HL-60/S4 treated with phorbol 12-myristate 13-acetate at 8.2 ng/mL for 4 days and 3 days (cell line): ENCODE data around the gene CHST3.

Experiments
- in situ Hi-C: fragments of 300-500 bp; cut with MboI; formaldehyde crosslinking; loops from 2 replicates; pipeline ENCODE4 v1.15.0; 2022; ENCODE audit warnings: low sequenced_read_pairs

CHST3 gene

DNA sequence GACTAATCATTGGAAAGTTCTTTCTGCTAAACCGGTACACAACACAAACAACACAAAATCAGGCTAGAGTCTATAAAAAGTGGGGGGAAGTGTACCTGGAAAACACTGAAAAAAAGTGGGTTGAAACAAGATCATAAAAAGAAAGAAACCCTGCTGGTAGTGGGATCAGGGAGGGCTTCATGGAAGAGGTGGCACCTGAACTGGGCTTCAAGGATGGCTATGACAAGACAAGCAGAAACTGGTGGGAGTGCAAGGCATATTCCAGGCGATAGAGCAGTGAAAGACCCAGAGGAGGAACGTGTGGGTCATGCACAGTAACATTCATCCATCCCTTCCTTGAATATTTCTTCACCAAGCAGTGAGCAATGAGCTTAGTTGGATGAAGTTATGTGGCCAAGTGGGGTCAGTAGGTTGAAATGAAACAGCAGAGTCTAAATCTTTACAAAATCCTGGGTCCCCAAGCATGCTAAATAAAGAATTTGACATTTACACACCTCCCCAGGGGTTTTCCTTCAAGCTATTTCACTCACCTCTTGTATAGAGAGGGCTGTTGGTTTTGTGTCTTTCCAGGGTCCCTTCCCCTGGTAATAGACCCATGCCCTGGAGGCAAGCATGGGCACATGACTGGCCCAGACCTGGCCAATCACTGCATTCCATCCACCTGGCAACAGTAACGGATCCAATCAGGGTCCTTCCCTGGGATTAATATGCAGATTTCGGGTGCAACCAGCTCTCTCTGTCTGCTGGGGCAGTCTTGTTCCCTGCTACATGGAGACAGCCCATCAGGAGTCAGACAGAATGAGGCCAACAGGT lies 86.0 kb downstream of the CHST3 start:
- in situ Hi-C loops = no loop called here

DNA sequence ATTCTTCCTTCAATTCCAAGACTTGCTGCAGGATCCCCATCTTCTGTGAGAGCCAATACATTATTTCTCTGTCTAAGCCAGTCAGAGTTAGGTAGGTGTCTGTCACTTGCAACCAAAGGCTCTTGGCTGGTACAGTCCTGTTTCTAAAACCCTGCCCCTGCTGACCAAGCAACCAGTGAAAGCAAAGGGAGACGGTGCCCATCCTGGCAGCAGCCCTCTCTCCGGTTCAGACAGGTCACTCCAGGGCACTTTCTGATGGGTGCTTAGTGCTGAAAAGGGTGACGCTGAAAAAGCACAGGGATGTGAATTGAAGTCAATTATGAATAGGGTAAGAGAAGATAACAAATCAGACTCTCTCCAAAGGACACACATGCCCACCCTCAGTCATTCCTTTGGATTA lies 86.7 kb downstream of the CHST3 start:
- in situ Hi-C loops = no loop called here

DNA sequence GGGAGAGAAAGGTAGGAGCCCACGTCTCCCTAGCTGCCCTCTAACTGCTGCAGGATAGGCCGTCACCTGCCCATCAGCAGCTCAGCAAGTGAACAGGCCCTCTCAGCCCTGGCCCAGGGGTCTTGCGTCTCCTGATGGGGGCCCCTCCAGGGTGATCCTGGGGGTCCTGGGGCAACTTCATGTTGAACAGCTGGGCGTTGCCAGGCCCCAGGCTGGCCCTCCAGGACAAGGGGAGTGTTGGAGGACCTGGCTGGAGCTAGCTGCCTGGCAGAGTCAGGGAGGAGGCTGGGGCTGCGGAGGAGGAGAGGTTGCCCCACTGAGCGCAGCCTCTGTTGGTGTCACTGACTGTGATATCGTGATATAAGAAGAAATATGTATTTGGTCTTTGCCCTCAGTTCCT lies 89.5 kb downstream of the CHST3 start:
- in situ Hi-C loops = no loop called here

DNA sequence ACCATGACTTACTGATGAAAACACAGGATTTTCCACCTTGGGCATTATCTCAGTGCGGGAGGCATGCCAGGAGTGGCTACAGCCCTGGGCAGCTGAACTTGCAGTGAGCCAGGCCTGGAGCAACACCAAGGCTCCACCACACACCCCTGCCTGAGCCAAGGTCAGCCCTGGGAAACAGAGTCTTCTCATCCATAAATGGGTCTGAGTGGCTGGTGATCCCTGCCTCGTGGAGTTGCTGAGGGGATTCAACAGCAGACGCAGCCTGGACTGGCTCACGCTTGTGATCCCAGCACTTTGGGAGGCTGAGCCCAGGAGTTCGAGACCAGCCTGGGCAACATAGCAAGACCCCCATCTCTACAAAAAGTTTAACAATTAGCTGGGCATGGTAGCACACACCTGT lies 91.9 kb downstream of the CHST3 start:
- in situ Hi-C loops = no loop called here

GRCh38 chr10:72056932-72057751 lies 92.9 kb downstream of the CHST3 start:
- in situ Hi-C loops = no loop called here

GRCh38 chr10:72058347-72058898 lies 94.2 kb downstream of the CHST3 start:
- in situ Hi-C loops = no loop called here

GRCh38 chr10:72058989-72059842 lies 95.0 kb downstream of the CHST3 start:
- in situ Hi-C loops = no loop called here

GRCh38 chr10:72059843-72060822 lies 95.9 kb downstream of the CHST3 start:
- in situ Hi-C loops = no loop called here

DNA sequence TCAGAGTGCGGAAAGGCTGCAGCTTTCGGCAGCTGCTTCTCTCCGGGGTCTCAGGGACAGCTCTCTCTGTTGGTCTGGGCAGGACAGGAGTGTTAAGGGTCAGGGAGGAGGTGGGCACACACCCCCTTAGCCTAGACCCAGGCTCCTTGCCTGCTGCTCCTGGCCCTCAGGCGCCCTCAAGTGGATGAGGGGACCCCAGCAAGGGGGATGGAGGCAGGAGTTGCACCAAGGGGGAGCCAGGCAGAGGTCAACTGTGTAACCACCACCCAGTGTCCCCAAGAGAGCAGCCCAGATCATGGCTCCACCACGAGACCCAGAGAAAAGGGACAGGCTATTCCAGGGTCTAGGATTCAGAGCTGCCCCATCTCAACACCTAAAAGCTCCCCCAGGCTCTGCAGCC lies 97.3 kb downstream of the CHST3 start:
- in situ Hi-C loops = no loop called here

DNA sequence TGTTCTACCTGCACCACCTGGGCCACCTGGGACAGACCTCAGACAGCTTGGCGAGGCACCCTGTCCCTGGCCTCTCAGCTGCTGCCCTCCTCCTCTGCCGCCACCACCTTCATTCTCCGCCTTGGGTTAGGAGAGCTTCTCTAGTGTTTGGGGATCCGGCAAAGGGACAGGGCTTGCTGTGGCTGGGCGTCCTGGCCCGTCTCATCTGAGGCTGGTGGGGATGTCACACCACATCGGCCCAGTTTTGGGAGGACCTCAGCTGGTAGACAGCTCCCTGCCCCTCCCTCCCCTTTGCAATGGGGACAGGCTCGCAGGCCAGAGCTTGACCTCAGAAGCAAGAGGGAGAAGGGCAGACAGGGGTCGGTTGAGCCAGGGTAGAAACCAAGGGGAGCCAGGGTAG lies 97.7 kb downstream of the CHST3 start:
- in situ Hi-C loops = no loop called here

- in situ Hi-C loops = no loop called here
These were observed 98.2 kb downstream of the CHST3 start for GRCh38 chr10:72062382-72062781.
